Stimulated activated CD4-positive, alpha-beta T cell treated with anti-CD3 and anti-CD28 coated beads, Interleukin-4, amount 100 ng/mL, for 48 hours (primary cell): ENCODE measurements around the gene APOL3.
"Not testable (repeated sequence)": the region's sequence is repeated elsewhere in the genome, so short reads cannot be mapped to it uniquely, and the experiment has no call there.

Experiments
- DNase-seq, 2 donors: peaks; one replicate each; pipeline ENCODE4 v3.0.0-alpha.2; 2020; ENCODE audit warnings: low read depth in 2 of 2

Gene APOL3

GRCh38 chr22:36193171-36193570 is 32.6 kb upstream of the APOL3 start:
- DNase-seq: no peak

- no peak for DNase-seq
Measured at GRCh38 chr22:36192542-36192941, 32.0 kb upstream of the APOL3 start.

- DNase-seq: no peak
Measured at GRCh38 chr22:36191106-36191836, 30.7 kb upstream of the APOL3 start.

GRCh38 chr22:36187862-36188261 is 27.3 kb upstream of the APOL3 start:
- DNase-seq: not testable (repeated sequence)

- no peak for DNase-seq
Measured at GRCh38 chr22:36185828-36186624, 25.5 kb upstream of the APOL3 start.

- no peak for DNase-seq
Measured at GRCh38 chr22:36184433-36185025, 24.0 kb upstream of the APOL3 start.

GRCh38 chr22:36183446-36183845 is 22.9 kb upstream of the APOL3 start:
- no peak for DNase-seq

- no peak for DNase-seq
Measured at GRCh38 chr22:36182857-36183256, 22.3 kb upstream of the APOL3 start.

GRCh38 chr22:36182056-36182455 is 21.5 kb upstream of the APOL3 start:
- DNase-seq: no peak

- DNase-seq: no peak
Measured at GRCh38 chr22:36180928-36181327, 20.4 kb upstream of the APOL3 start.

- DNase-seq: peak; percentile 79 to 90
Measured at GRCh38 chr22:36180038-36180880, 19.7 kb upstream of the APOL3 start.

GRCh38 chr22:36177160-36177559 is 16.6 kb upstream of the APOL3 start:
- no peak for DNase-seq

GRCh38 chr22:36175892-36176291 is 15.3 kb upstream of the APOL3 start:
- no peak for DNase-seq

GRCh38 chr22:36171941-36172340 is 11.4 kb upstream of the APOL3 start:
- DNase-seq: no peak

GRCh38 chr22:36166518-36167220 is 6.1 kb upstream of the APOL3 start:
- no peak for DNase-seq

- DNase-seq: no peak
Measured at GRCh38 chr22:36166086-36166485, 5.5 kb upstream of the APOL3 start.

- DNase-seq: no peak
Measured at GRCh38 chr22:36165141-36165540, 4.6 kb upstream of the APOL3 start.

- DNase-seq: no peak
Measured at GRCh38 chr22:36164621-36165020, 4.1 kb upstream of the APOL3 start.

- DNase-seq: no peak
Measured at GRCh38 chr22:36163497-36163896, 2.9 kb upstream of the APOL3 start.

GRCh38 chr22:36162127-36163034 is 1.8 kb upstream of the APOL3 start:
- DNase-seq: no peak
